HG03025 (cell line): ENCODE results near the gene PRPF40A.
A peak's percentile ranks its signal among the peaks of the same experiment; 100 is the strongest.
"Not testable (repeated sequence)": the region's sequence is repeated elsewhere in the genome, so short reads cannot be mapped to it uniquely, and the experiment has no call there.

Experiments used
- ATAC-seq: cut with Tn5 transposase; IDR thresholded peaks from one replicate; pipeline ENCODE4 v1.9.1; 2021; ENCODE audit warnings: mild to moderate bottlenecking, moderate library complexity; ENCODE audit not compliant: unreplicated experiment, low FRiP score

Gene PRPF40A

DNA sequence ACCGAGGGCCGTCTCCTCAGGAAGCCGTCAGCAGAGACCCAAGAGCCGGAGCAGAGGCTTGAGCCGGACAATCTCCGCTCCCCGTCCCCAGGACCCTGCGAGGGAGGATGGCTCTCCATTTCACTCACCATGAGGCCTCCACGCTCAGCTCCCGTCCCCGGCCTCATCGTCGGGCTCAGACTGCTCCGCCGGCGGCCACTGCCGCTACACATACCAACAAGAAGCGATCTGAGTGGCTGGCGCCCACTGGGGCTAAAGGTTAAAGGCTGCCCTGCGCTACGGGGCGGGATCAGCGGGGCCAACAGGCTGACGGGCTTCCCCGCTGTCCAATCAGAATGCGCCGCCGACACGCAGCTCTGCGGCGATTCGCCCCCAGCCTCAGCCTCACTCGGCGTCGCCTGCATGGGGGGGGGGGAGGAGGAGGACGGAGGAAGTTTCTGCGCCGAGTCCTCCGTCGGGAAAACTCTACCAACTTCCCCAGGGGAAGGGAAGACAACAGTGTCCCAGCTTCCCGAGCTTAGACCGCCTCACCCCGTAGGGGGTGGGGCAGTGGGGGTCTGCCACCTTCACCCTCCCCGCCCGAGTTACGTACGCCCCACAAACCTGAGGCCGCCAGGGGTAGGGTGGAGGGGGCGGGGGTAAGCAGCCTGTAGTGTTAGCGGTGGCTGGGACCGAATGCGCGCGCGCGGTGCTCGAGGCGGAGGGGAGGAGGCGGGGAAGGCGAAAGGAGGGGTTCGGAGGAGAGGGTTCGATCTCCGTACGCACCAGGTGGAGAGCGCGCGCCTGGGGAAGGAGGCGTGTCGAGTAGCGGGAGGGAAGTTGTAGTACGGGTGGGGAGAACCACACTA lies at the start of gene PRPF40A:
Gene PRPF40A (minus strand): TSS at position 234 of the 848 bp plus-strand sequence. CDS start 22 bp downstream, at position 212.
- ATAC-seq, result peak; percentile 66

DNA sequence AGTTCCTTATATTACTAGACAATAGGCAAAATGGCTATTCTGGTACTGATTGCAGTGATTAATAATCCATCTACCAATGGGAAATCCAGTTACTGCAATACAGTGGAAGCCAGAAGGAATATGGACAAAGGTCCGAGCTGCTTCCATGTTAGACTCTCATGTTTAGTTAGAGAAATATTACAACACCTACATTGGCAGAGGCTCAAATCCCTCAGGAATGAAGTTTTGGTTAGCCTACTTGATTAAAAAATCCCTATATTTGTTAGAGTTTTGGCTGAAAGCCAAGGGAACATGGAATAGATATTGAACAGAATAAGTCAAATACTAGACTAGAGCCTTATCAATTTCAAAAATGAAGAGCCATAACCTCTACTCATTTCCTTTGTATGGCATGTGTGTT lies 49.7 kb upstream of the PRPF40A start:
- ATAC-seq, result no peak

DNA sequence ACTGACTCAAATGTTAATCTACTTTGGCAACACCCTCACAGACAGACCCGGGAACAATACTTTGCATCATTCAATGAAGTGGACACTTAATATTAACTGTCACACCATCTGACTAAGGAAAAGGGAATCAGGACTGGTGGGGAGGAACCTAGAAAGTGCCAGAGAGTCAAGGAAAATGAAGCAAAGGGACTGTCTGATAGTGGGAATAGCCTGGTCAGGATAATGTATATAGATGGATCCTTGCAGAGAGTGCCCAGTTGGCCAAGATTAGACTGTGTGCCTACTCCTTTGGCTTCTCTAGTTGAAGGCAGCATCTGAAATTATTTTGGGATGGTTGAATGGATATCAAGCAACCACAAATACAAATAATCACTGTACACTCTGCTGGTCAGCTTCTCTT lies 46.4 kb upstream of the PRPF40A start:
- no peak for ATAC-seq

- not testable (repeated sequence) for ATAC-seq
These were observed 45.9 kb upstream of the PRPF40A start for GRCh38 chr2:152763208-152763607.

- ATAC-seq, result no peak
These were observed 44.9 kb upstream of the PRPF40A start for GRCh38 chr2:152762202-152762601.

DNA sequence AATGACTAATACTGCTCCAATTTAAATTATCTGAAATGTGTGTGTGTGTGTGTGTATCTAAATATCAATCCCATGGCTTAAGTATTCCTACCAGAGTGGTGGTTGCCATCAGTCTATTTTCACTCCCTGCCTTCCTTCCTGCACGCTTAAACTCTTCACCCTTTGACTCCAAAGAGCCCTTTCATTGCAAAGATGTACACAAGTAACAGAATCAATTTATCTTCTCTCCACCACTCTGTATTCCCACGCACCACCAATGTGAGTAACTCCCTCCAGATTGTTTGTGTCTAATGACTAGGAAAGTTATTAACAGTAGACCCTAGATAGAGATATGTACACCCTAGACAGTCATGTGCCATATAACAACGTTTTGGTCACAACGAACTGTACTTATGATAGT lies 44.0 kb upstream of the PRPF40A start:
- no peak for ATAC-seq

DNA sequence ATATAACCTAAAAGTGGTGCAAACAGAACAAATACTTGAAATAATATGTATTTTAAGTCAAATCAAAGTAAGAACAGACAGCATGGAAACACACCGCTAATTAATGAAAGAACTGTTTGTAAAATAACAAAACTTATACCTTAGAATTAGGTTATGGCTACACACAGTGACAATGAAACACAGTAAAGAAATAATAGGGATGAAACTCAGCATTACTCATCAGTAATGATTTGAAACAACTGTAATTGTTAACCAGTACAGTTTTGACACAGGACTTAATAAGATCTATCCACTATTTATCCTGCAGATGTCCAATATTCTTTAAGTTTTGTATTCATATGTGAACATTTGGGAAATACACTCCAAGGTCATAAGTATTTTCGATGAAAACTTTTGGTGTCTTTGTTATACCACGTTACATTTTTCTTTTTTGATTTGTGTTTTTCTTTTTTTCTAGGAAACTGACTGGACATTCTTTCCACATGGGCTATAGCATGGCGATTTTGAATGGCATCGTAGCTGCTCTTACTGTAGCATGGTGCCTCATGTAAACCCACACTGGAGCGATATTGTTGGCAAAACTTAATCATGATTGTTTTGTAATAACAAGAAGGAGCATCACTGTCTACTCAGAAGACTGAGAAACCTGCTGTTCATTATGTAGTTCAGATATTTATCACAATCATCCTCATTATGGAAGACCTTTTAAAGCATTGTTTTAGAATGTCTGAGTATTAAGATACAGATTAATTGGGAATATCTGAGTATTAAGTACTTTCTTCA lies 42.2 kb upstream of the PRPF40A start:
- ATAC-seq, result no peak

GRCh38 chr2:152755029-152755428 lies 37.8 kb upstream of the PRPF40A start:
- no peak for ATAC-seq

DNA sequence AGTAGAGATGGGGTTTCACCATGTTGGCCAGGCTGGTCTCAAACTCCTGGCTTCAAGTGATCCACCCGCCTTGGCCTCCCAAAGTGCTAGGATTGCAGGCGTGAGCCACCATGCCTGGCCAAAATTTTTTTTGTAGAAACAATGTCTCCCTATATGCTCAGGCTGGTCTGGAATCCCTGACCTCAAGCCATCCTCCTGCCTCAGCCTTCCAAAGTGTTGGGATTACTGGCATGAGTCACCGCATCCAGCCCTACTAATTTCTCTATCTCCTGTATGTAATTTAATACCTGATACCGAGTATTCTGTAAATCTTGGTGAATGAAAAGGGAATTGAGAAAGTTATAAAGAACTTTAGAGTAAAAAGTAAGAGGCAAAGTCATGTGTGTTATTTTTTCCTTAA lies 30.5 kb upstream of the PRPF40A start:
- not testable (repeated sequence) for ATAC-seq

GRCh38 chr2:152743002-152743401 lies 25.7 kb upstream of the PRPF40A start:
- peak; percentile 48 for ATAC-seq

GRCh38 chr2:152740743-152741328 lies 23.6 kb upstream of the PRPF40A start:
- ATAC-seq, result peak; percentile 75

DNA sequence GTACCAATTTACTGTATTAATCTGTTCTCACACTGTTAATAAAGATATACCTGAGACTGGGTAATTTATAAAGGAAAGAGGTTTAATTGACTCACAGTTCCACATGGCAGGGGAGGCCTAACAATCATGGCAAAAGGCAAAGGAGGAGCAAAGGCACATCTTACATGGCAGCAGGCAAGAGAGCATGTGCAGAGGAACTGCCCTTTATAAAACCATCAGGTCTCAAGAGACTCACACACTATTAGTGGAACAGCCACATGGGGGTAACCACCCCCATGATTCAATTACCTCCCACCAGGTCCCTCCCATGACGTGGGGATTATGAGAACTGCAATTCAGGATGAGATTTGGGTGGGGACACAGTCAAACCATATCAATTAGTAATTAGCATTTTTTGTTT lies 22.4 kb upstream of the PRPF40A start:
- ATAC-seq, result not testable (repeated sequence)

DNA sequence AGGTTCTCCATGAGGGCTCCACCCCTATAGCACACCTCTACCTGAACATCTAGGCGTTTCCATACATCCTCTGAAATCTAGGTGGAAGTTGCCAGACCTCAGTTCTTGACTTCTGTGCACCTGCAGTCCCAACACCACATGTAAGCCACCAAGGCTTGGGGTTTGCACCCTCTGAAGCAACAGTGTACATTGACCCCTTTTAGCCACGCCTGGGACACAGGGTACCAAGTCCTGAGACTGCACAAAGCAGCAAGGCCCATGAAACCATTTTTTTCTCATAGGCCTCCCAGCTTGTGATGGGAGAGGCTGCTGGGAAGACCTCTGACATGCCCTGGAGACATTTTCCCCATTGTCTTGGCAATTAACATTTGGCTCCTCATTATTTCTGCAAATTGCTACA lies 21.2 kb upstream of the PRPF40A start:
- ATAC-seq, result no peak

DNA sequence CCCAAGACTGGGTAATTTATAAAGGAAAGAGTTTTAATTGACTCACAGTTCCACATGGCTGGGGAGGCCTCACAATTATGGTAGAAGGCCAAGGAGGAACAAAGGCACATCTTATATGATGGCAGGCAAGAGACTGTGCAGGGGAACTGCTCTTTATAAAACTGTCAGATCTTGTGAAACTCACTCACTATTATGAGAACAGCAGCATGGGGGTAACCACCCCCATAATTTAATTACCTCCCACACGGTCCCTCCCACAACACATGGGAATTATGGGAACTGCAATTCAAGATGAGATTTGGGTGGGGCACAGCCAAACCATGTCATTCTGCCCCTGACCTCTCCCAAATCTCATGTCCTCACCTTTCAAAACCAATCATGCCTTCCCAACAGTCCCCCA lies 20.2 kb upstream of the PRPF40A start:
- not testable (repeated sequence) for ATAC-seq

DNA sequence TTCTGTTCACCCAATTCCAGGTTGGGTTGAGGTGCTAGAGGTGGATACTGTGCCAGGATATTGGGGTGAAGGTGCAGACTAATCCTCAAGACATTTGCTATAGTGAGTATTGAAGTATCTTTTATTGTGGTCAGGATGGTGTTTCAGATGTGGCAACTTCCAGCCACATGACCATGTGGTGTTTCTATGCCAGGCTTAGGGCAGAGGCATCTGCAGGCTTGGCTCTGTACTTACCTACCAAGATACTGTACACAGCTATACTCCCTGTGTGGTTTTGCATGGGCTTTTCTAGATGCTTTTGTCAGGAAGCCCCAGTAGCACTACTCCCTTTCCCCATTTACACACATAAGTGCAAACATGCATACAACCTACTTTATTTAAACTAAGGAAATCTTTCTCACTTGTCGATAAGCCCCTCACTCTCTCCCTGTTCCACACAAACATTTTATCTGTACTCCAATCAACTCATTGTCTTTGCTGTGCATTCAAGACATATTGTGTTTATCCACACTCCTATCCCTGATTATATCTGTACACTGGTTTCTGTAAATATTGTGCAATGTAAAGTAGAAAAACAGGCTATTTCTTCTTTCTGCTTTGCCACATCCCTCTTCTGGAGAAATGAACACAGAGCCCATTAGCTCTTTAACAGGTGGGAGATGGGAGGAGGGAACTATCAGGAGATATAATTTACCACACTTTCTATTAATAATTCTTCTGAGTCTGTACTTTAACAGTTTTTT lies 13.5 kb upstream of the PRPF40A start:
- ATAC-seq, result peak; percentile 77

DNA sequence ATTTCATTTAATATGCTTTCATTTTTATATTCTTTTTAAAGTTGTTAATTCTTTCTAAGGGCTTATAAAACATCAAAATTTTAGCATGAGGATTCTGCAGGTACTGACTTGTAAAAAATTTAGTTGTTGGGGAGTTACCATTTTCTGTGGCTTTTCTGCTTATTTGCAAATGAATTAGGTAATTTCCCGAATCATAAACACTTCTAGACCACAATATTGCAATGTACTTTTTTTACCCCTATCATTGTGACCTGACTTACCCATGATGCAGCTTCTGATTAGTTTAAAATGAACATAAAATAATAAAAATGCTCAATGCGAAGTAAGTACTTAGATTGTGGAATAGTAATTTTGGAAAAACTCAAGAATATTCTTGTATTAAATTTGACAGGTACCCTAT lies 12.6 kb upstream of the PRPF40A start:
- ATAC-seq, result no peak

DNA sequence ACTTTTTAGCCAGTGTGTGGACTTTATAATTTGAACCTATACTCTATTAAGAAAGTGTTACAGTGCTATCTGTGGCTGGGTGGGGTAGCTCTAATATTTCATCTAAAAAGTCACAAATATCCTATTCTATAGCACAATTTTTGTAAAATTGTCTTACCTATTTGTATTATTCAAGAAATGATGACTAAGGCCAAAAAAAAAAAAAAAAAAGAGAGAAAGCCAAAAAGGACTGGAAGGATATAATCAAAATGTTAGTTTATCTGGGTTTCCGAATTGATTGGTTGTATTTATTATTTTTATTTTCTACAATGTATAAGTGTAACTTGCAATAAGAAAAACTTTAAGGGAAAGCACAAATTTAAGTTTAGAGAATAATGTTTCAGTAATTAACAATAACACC lies 6.7 kb upstream of the PRPF40A start:
- no peak for ATAC-seq

DNA sequence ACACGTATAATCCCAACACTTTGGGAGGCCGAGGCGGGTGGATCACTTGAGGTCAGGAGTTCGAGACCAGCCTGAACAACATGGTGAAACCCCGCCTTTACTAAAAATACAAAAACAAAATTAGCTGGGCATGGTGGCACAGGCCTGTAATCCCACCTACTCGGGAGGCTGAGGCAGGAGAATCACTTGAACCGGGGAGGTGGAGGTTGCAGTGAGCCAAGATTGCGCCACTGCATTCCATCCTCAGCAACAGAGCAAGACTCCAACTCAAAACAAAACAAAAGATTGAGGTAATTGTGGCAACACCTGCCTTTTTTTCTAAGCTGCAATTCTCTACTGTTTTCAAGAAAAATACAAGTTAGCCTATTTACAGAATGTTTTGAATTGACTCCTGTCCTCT lies 5.4 kb upstream of the PRPF40A start:
- not testable (repeated sequence) for ATAC-seq

- ATAC-seq, result no peak
These were observed 3.5 kb upstream of the PRPF40A start for GRCh38 chr2:152720794-152721193.

DNA sequence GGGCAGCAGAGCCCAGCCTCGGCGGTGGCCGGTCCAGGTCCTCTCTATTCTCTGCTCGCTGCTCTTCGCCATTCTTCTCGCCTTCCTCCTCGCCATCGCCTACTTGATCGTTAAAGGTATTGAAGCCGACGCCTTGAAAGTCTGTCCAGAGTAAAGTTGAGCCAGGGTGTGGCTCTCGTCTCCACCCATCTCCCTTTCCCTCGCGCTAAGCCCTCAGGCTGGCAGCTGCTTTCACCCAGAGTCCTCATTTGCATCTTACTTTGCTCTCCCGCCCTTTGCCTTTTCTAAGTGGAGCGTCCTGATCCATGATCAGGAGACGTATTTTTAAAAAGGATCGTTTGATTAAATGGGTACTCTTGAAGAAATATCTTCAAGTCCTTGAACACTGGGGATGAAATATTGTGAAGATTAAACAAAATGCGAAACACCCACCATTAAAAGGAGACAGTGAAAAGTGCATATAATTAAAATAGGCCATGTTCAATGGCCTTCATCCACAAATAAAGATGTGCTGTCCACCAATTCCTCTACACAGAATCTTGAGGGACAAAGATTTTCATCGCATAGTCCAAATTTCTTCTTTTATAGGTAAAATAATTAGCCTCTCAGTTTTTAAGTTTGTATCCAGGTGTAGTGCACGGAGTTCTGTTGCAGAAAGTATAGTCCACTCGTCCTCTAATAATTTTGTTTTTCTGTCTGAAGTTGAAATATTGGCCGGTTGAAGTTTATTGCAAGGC lies 1.8 kb upstream of the PRPF40A start:
- ATAC-seq, result peak; percentile 25
